HFF-Myc (cell line): ENCODE measurements around the gene NT5DC2.

Experiments
- DNase-seq: peaks from one replicate; pipeline ENCODE4 v3.0.0-alpha.2; 2011; ENCODE audit warnings: low read depth; ENCODE audit errors: extremely low read depth
- H3K4me3 ChIP-seq: replicated peaks from 2 replicates; pipeline ENCODE4 v1.5.1; 2011; ENCODE audit warnings: low read depth, mild to moderate bottlenecking, control low read depth, low read length
- TF ChIP-seq, protein P1 (sequence below): IDR thresholded peaks from 2 replicates; pipeline ENCODE4 v1.5.1; 2012; ENCODE audit warnings: mild to moderate bottlenecking, low read depth, low read length, control low read depth; ENCODE audit errors: missing control alignments

Gene NT5DC2

GRCh38 chr3:52533623-52534280 is at the start of gene NT5DC2:
NT5DC2 (minus strand) TSS chr3:52533857; CDS start chr3:52533737, 120 bp downstream.
- TF ChIP-seq, protein P1, sequence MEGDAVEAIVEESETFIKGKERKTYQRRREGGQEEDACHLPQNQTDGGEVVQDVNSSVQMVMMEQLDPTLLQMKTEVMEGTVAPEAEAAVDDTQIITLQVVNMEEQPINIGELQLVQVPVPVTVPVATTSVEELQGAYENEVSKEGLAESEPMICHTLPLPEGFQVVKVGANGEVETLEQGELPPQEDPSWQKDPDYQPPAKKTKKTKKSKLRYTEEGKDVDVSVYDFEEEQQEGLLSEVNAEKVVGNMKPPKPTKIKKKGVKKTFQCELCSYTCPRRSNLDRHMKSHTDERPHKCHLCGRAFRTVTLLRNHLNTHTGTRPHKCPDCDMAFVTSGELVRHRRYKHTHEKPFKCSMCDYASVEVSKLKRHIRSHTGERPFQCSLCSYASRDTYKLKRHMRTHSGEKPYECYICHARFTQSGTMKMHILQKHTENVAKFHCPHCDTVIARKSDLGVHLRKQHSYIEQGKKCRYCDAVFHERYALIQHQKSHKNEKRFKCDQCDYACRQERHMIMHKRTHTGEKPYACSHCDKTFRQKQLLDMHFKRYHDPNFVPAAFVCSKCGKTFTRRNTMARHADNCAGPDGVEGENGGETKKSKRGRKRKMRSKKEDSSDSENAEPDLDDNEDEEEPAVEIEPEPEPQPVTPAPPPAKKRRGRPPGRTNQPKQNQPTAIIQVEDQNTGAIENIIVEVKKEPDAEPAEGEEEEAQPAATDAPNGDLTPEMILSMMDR, result no peak
- DNase-seq, result no peak
- H3K4me3 ChIP-seq, result peak within 1 kb of the TSS; percentile 75

GRCh38 chr3:52574056-52574965 is 40.7 kb upstream of the NT5DC2 start:
- H3K4me3 ChIP-seq, result no peak overlapping the region
- no peak for DNase-seq

DNA sequence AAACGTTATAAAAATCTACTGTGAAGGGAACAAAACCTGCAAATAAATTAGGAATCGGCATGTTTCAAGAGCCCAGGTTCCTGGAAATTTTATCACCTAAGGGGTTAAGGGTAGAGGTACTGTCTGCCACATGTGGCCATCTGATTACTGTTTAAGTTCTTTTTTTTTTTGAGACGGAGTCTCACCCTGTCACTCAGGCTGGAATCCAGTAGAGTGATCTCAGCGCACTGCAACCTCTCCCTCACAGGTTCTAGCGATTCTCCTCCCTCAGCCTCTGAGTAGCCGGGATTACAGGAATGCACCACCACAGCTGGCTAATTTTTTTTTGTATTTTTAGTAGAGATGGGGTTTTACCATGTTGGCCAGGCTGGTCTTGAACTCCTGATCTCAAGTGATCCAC is 38.6 kb upstream of the NT5DC2 start:
- TF ChIP-seq, protein P1, result no peak
- no peak for DNase-seq
- no peak overlapping the region for H3K4me3 ChIP-seq

More at GRCh38 chr3:52574056-52574965, 40.7 kb upstream of the NT5DC2 start:
- TF ChIP-seq, protein P1, result no peak

- no peak for DNase-seq
- TF ChIP-seq, protein P1, result no peak
Observed at GRCh38 chr3:52570076-52570475, 36.4 kb upstream of the NT5DC2 start.

DNA sequence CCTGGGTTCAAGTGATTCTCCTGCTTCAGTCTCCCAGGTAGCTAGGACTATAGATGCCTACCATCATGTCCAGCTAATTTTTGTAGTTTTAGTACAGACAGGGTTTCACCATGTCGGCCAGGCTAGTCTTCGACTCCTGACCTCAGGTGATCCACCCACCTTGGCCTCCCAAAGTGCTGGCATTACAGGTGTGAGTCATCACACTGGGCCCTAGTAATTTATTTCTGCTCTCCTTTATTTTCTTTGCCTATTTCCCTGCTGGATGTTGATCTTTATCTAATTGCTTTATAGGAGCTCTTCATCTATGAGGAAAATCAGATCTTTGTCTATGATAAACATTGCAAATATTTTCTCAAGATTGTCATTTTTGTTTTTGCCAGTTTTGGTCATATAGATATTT is 34.4 kb upstream of the NT5DC2 start:
- no peak overlapping the region for H3K4me3 ChIP-seq
- TF ChIP-seq, protein P1, result no peak
- DNase-seq, result no peak

More at GRCh38 chr3:52570076-52570475, 36.4 kb upstream of the NT5DC2 start:
- H3K4me3 ChIP-seq, result no peak overlapping the region

DNA sequence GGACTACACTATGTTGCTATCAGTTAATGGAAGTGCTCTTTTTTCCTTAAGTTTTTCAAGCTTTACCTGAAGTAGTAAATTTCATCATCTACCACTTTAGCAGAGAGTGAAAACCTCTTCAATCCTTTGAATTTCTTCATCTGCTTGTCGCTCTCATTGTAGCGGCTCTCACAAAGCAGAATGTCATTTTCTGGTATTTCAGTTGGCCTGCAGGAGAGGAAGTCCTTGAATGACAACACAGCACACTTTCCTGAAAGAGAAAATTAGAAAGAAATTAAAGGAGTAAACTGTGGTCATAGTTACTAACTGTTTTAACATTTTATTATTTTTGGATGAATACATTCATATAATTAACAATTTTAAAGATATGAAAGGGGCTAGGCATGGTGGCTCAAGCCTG is 30.3 kb upstream of the NT5DC2 start:
- TF ChIP-seq, protein P1, result no peak
- H3K4me3 ChIP-seq, result no peak overlapping the region
- no peak for DNase-seq
